HG02763 (cell line): ENCODE results near the gene TOB2.
A peak's percentile ranks its signal among the peaks of the same experiment; 100 is the strongest.
"Not testable (repeated sequence)": the region's sequence is repeated elsewhere in the genome, so short reads cannot be mapped to it uniquely, and the experiment has no call there.

Source experiments
- ATAC-seq: cut with Tn5 transposase; IDR thresholded peaks from one replicate; pipeline ENCODE4 v1.9.1; 2021; ENCODE audit warnings: mild to moderate bottlenecking, moderate library complexity; ENCODE audit not compliant: unreplicated experiment

TOB2 gene

GRCh38 chr22:41468381-41469217 is 22.0 kb upstream of the TOB2 start, which contains the start of the genes ACO2 and PHF5A:
Gene ACO2 (plus strand): TSS chr22:41469117. CDS start chr22:41469147, 30 bp downstream.
Gene PHF5A (minus strand): TSS chr22:41468692. CDS start chr22:41468653, 39 bp downstream.
- ATAC-seq = peak; percentile 80

- no peak for ATAC-seq
Measured at GRCh38 chr22:41461901-41462300, 15.3 kb upstream of the TOB2 start.

- not testable (repeated sequence) for ATAC-seq
Measured at GRCh38 chr22:41460071-41460470, 13.5 kb upstream of the TOB2 start.

- no peak for ATAC-seq
Measured at GRCh38 chr22:41459431-41459830, 12.8 kb upstream of the TOB2 start.

- ATAC-seq = no peak
Measured at GRCh38 chr22:41458161-41458728, 11.6 kb upstream of the TOB2 start.

- ATAC-seq = peak; percentile 40
Measured at GRCh38 chr22:41448189-41448808, 1.7 kb upstream of the TOB2 start.

GRCh38 chr22:41447435-41448188 is 1.0 kb upstream of the TOB2 start:
- ATAC-seq = no peak

GRCh38 chr22:41446057-41446501 is 522 bp downstream of the TOB2 start:
- no peak for ATAC-seq

GRCh38 chr22:41445129-41446056 is 1.2 kb downstream of the TOB2 start:
- ATAC-seq = no peak

- ATAC-seq = peak; percentile 41
Measured at GRCh38 chr22:41444360-41445128, 2.1 kb downstream of the TOB2 start.

- no peak for ATAC-seq
Measured at GRCh38 chr22:41442240-41442792, 4.3 kb downstream of the TOB2 start.

- ATAC-seq = not testable (repeated sequence)
Measured at GRCh38 chr22:41440511-41440910, 6.1 kb downstream of the TOB2 start.

- no peak for ATAC-seq
Measured at GRCh38 chr22:41437198-41437597, 9.4 kb downstream of the TOB2 start.

- ATAC-seq = no peak
Measured at GRCh38 chr22:41436322-41437113, 10.1 kb downstream of the TOB2 start.

GRCh38 chr22:41435560-41435959 is 11.0 kb downstream of the TOB2 start:
- no peak for ATAC-seq

- not testable (repeated sequence) for ATAC-seq
Measured at GRCh38 chr22:41434361-41435003, 12.1 kb downstream of the TOB2 start.

GRCh38 chr22:41433480-41433879 is 13.1 kb downstream of the TOB2 start:
- not testable (repeated sequence) for ATAC-seq
